MM.1S (cell line): ENCODE results near the gene KRTAP19-1.
"Not testable (repeated sequence)": the region's sequence is repeated elsewhere in the genome, so short reads cannot be mapped to it uniquely, and the experiment has no call there.

ENCODE experiments used
- DNase-seq: peaks from one replicate; pipeline ENCODE4 v3.0.0-alpha.2; 2015
- H2AFZ ChIP-seq: fragments of 300-600 bp; sonication (generic); 2 replicates; pipeline ENCODE4 v1.6.0; 2016; ENCODE audit warnings: antibody characterized with exemption, low read length
- H3F3A ChIP-seq: fragments of 300-600 bp; sonication (generic); 2 replicates; pipeline ENCODE4 v1.6.1; 2016; ENCODE audit warnings: mild to moderate bottlenecking, antibody characterized with exemption, low read length, moderate library complexity, mixed read lengths; ENCODE audit not compliant: insufficient read depth
- H3K27ac ChIP-seq: fragments of 300-600 bp; sonication (generic); 2 replicates; pipeline ENCODE4 v1.5.1; 2016; ENCODE audit warnings: mild to moderate bottlenecking, low read length
- H3K27me3 ChIP-seq: fragments of 300-600 bp; sonication (generic); replicated peaks from 2 replicates; pipeline ENCODE4 v1.6.0; 2016; ENCODE audit warnings: low read length; ENCODE audit not compliant: insufficient read depth
- H3K36me3 ChIP-seq: fragments of 300-600 bp; sonication (generic); replicated peaks from 2 replicates; pipeline ENCODE4 v1.6.1; 2016; ENCODE audit warnings: mild to moderate bottlenecking, low read length, mixed read lengths; ENCODE audit not compliant: insufficient read depth
- H3K4me1 ChIP-seq: fragments of 300-600 bp; sonication (generic); 2 replicates; pipeline ENCODE4 v1.6.1; 2016; ENCODE audit warnings: low read length, mixed read lengths
- H3K4me2 ChIP-seq: fragments of 300-600 bp; sonication (generic); 2 replicates; pipeline ENCODE4 v1.6.0; 2016; ENCODE audit warnings: low read depth, low read length
- H3K4me3 ChIP-seq: fragments of 300-600 bp; sonication (generic); 2 replicates; pipeline ENCODE4 v1.5.1; 2016; ENCODE audit warnings: low read length, mixed read lengths
- H3K79me2 ChIP-seq: fragments of 300-600 bp; sonication (generic); 2 replicates; pipeline ENCODE4 v1.6.1; 2016; ENCODE audit warnings: mixed run types, low read length, mixed read lengths
- H3K9ac ChIP-seq: fragments of 300-600 bp; sonication (generic); 2 replicates; pipeline ENCODE4 v1.6.1; 2016; ENCODE audit warnings: low read length, mixed read lengths
- H3K9me2 ChIP-seq: fragments of 300-600 bp; sonication (generic); replicated peaks from 2 replicates; pipeline ENCODE4 v1.6.1; 2016; ENCODE audit warnings: mild to moderate bottlenecking, low read length, mixed read lengths; ENCODE audit not compliant: insufficient read depth
- H3K9me3 ChIP-seq: fragments of 300-600 bp; sonication (generic); replicated peaks from 2 replicates; pipeline ENCODE4 v1.6.1; 2016; ENCODE audit warnings: mild to moderate bottlenecking, low read length, mixed read lengths; ENCODE audit not compliant: insufficient read depth
- H4K20me1 ChIP-seq: fragments of 300-600 bp; sonication (generic); 2 replicates; pipeline ENCODE4 v1.6.1; 2016; ENCODE audit warnings: mild to moderate bottlenecking, low read length, moderate library complexity, mixed read lengths; ENCODE audit not compliant: insufficient read depth
- CTCF ChIP-seq: fragments of 300-600 bp; sonication (generic); IDR thresholded peaks from 2 replicates; pipeline ENCODE4 v1.5.1; 2016; ENCODE audit warnings: antibody characterized with exemption, low read length, mixed read lengths
- EZH2 ChIP-seq: fragments of 300-600 bp; sonication (generic); optimal IDR thresholded peaks from 2 replicates; pipeline ENCODE3; 2017; ENCODE audit warnings: low read depth, mild to moderate bottlenecking, antibody characterized with exemption, low read length, mixed read lengths
- EZH2phosphoT487 ChIP-seq: fragments of 300-600 bp; sonication (generic); IDR thresholded peaks from 2 replicates; pipeline ENCODE4 v1.6.1; 2018; ENCODE audit warnings: antibody characterized with exemption, low read length

The KRTAP19-1 gene

DNA sequence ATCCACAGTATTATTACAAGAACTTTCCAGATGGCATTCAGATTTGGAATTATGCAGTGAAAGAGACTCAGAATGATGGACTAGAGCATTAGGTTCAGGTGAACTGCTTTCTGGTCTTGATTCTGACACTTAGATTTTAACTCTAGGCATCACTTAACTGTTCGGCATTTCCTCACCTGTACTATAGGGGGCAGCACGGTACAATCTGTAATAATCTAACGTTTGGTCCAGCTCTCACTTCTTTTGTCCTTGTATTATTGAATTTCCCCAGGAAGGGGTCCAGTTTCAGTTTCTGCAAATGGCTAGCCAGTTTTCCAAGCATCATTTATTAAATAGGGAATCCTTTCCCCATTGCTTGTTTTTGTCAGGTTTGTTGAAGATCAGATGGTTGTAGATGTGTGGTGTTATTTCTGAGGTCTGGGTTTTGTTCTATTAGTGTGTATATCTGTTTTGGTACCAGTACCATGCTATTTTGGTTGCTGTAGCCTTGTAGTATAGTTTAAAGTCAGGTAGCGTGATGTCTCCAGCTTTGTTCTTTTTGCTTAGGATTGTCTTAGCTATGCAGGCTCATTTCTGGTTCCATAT is 25.5 kb upstream of the KRTAP19-1 start:
- not testable (repeated sequence) for H3K9ac ChIP-seq, H3K27ac ChIP-seq, H3F3A ChIP-seq, H3K79me2 ChIP-seq, H3K36me3 ChIP-seq, H3K4me1 ChIP-seq, H3K27me3 ChIP-seq, H3K9me2 ChIP-seq, H2AFZ ChIP-seq, H3K4me2 ChIP-seq, H4K20me1 ChIP-seq, H3K9me3 ChIP-seq, H3K4me3 ChIP-seq
- peak; percentile 40 for DNase-seq
- TF ChIP-seq CTCF, result peak; percentile 64

- H3K4me1 ChIP-seq, result no peaks in the 10 kb centered on the region
- H3K79me2 ChIP-seq, result no peaks in the 10 kb centered on the region
- no peaks in the 10 kb centered on the region for H3F3A ChIP-seq
- H3K4me3 ChIP-seq, result no peak within 1 kb of the TSS
- no peaks in the 10 kb centered on the region for H4K20me1 ChIP-seq
- H2AFZ ChIP-seq, result no peak within 1 kb of the TSS
- DNase-seq, result no peak
- H3K36me3 ChIP-seq, result no peaks in the 10 kb centered on the region
- no peaks in the 10 kb centered on the region for H3K9me3 ChIP-seq
- no peak within 1 kb of the TSS for H3K4me2 ChIP-seq
- H3K27me3 ChIP-seq, result no peaks in the 10 kb centered on the region
- TF ChIP-seq CTCF (no peak), EZH2phosphoT487 (no peak), EZH2 (no peak)
- H3K27ac ChIP-seq, result no peak within 1 kb of the TSS
- no peak within 1 kb of the TSS for H3K9ac ChIP-seq
- no peaks in the 10 kb centered on the region for H3K9me2 ChIP-seq
Observed at GRCh38 chr21:30502041-30502440, 21.9 kb upstream of the KRTAP19-1 start, which contains the start of gene KRTAP19-5. Gene KRTAP19-5, minus strand, starts transcription at chr21:30502141. Its CDS starts 51 bp downstream, at chr21:30502090.

- Histone ChIP-seq H2AFZ (no peak within 1 kb of the TSS), H3K79me2 (no peaks in the 10 kb centered on the region), H3K9ac (no peak within 1 kb of the TSS), H3K4me3 (no peak within 1 kb of the TSS), H3K9me3 (no peaks in the 10 kb centered on the region), H3K27ac (no peak within 1 kb of the TSS), H3F3A (no peaks in the 10 kb centered on the region), H3K9me2 (no peaks in the 10 kb centered on the region), H3K36me3 (no peaks in the 10 kb centered on the region), H3K27me3 (no peaks in the 10 kb centered on the region), H3K4me2 (no peak within 1 kb of the TSS), H4K20me1 (no peaks in the 10 kb centered on the region), H3K4me1 (no peaks in the 10 kb centered on the region)
- no peak for DNase-seq
- no peak for TF ChIP-seq EZH2
- TF ChIP-seq CTCF, result no peak
- TF ChIP-seq EZH2phosphoT487, result no peak
Observed at GRCh38 chr21:30497065-30497464, 16.9 kb upstream of the KRTAP19-1 start, which contains the start of gene KRTAP19-4. Gene KRTAP19-4, minus strand, starts transcription at chr21:30497165. Its CDS starts 55 bp downstream, at chr21:30497110.
